GM18498 (cell line): ENCODE results near the gene MICAL2.

ENCODE experiments used
- ATAC-seq: cut with Tn5 transposase; IDR thresholded peaks from one replicate; pipeline ENCODE4 v1.9.1; 2021; ENCODE audit warnings: mild to moderate bottlenecking, moderate library complexity; ENCODE audit not compliant: unreplicated experiment

MICAL2 gene

DNA sequence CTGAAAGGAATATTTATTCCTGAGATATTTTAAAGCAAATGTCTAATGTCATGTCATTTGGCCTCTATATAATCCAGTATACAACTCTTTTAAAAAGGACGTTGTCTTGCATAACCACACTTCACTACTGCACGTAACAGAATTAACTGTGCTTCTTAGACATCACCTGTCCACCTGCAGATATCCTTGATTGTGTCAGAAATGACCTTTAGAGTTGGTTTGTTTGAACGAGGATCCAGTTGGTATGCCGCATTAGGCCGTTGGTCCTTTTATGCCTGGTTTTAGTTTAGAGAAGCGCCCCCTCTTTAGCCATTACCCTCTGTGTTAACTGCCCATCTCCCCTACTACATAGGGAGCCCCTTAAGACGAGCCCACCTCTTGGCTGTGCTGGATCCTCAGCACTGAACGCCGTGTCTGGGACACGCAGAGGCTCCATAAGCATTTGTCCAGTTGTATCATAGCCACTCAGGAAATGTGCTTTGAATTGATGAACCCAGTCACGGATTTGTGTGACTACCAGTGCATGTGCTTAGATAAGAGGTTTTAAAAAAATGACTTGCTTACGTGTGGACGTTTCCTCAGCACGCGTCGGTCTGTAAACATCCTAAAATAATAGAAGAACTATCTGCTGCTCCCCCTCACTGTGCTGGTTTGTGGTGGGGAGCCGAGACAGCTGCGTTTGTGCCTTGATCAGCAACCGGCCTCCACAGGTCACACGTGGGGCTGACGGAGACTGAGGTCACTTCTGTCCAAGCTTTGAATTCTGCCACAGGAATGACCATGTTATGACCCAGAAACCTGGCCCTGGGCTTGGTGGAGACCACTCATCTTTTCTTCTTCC, 4.0 kb downstream of the MICAL2 start:
- ATAC-seq = no peak

DNA sequence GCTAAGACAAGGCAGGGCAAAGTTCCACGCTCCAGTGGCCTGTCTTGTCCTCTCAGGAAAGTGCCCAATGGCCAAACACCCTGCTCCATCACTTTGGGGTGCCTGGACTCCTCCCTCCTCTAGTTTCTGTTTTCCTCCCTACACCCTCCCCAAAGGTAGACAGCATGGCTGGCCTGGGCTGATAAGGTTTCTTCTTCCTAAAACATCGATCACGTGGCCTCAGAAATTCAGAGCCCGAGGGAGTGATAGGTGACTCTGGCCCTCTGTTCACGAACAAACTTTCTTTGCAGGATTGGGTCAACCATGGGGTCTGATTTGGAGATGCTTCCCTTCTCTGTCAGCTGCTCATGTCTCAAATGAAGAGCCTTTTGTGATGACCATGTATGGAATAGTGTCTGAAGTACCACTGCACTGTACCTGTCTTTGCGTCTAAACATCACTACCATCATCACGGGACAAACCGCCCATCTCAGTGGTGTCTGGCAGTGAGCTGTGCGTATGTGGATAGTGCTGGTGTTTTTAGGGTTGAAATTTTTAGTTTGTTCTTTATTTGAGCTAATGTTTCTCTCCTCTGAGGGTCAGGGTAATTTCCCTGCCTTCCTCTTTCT, 6.1 kb downstream of the MICAL2 start:
- no peak for ATAC-seq

DNA sequence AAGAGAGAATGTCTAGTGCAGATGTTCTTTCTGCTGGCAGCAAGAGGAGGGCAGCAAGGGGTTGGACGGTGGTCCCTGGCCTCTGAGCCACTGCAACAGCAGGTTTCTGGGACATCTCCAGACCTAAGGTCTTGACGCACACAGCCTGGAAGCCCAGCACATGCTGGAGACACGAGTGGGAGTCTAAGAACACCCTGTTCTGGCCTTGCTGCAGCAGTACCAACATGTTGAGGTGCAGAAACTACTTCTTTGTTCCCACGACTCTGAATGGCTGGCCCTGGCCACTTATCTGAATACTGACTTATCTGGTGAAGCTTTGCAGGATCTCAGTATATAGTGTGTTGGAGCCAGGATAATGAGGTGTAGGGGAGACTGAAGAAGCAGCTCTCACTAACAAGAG, 6.8 kb downstream of the MICAL2 start:
- no peak for ATAC-seq

DNA sequence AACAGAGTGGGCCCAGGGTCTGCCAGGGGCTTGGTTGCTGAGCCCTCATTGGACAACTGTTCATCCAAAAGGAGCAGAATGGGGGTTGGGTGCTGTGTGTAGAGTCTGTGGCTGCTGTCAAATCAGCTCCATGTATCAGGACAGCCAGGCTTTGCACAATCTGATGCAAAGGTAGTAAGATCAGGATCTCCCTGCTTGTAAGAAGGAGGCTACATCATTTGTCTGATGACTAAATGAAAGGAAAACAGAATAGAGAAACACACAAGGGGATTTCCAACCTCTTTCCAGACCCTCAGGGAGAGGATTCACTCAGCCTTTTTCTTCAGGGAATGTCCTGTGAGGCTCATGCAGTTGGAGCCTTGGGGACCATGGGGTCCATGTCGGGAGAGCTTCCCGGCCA, 7.2 kb downstream of the MICAL2 start:
- ATAC-seq = no peak

DNA sequence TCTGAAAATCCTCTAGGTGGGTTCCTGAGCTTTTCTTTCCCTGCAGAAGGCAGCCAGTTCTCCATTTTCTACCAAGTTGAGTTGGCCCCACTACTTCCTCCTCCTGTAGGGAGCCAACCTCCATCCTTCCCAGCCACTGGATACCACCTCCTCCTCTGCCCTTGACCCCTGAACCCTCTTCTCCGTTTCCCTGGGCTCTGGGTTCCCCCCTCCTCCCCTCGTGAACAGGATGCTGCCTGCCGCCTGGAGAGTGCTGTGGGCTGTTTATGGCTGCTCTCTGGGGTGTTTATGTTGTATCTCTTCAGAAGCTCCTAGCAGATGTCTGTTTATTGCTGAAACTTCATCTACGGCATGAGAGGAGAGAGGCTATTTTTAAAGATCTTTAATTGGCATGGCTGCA, 8.6 kb downstream of the MICAL2 start:
- no peak for ATAC-seq

DNA sequence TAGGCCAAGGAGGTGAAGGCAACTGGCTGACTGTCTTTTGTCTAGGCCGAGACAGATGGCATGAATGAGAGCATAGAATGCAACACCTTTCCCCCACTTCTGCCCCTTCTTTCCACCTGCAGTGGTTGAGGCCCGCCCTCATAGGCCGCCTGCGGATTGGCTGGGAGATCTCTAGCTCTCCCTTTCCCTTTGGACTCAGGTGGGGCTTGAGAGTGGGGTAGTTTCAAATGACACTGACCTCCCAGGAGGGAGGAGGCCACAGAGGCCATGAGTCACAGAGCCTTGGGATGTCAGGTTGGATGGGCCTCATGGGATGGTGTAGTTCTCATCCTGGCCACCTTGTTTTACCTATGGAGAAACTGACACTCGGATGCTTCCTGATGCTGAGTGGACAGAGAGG, 9.1 kb downstream of the MICAL2 start:
- no peak for ATAC-seq

DNA sequence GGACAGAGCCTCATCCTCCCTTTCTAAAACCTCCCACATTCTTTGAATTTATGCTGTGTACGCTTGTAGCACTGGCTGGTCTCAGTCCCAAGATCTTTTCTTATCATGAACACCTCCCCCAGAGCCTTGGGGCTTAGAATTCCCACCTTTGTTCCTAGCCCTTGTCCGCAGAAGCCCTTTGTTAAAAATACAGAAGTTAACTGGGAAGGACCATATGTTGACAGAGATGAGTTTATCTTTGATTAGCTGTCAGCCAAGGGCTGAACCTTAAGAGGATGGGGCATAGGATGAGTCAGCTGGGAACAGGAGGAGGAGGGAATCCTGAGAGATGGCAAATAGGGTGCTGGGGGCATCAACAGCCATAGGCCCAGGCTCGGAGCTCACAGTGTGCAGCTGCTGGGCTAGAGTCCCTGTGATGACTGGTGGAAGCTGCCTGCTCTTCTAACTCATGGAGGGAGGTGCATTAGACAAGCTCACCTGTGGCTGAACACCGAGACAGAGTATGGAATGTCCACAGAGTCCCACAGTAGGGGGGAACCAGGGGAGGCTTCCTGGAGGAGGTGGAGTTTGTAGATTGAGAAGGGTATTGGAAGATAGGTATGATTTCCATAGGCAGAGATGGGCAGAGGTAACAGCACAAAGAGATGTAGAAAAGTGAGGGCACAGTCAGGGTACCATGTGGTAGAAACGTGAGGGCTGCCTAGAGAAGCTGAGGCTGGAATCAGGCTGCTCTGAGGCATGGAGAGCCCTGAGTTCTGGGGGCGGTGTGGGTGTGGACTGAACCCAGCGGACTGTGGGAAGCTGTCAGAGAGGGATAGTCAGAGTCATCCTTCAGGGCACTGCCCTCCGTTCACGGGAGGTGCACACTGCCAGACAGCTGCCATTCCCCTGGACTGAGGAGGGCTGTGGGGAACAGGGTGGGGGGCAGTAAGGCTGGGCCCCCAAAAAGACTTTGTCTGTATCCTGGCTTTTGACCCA, 9.9 kb downstream of the MICAL2 start:
- no peak for ATAC-seq

DNA sequence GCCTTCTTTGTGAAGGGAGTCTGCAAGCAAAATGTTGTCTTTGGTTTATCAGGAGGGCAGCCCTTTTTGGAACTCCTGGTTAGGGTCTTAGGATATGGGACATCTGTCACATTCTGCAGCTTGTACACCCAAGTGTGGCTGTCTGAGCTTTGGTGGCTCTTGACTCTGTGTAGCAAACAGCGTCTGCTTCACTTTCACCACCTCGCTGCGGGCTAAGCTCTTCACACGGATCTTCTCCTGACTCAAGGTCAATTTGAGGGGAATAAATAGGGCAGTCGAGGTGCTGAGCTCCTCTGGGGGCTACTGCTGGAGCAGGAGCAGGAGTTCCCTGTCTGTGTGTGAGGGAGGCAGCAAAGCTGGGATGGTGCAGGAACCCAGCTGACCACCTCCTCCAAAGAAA, 10.6 kb downstream of the MICAL2 start:
- no peak for ATAC-seq

DNA sequence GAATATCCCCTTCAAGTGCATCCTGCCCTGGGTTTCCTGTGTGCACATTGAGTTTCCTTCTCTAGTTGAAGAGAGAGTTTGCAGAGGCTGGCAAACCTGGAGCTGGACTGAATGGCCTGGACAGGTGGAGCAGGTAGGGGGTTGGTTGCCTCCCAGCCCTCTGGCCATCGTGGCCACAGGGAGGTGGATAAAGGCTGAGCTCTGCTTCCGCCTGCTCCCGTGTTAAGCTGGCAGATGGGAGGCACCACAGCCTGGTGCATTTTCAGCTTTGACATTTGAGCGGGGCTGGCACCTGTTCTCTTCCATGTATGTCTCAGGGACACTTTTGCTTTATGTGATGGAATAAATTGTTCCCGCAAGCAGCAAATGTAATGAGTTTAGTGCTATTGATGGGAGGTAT, 11.1 kb downstream of the MICAL2 start:
- ATAC-seq = no peak

DNA sequence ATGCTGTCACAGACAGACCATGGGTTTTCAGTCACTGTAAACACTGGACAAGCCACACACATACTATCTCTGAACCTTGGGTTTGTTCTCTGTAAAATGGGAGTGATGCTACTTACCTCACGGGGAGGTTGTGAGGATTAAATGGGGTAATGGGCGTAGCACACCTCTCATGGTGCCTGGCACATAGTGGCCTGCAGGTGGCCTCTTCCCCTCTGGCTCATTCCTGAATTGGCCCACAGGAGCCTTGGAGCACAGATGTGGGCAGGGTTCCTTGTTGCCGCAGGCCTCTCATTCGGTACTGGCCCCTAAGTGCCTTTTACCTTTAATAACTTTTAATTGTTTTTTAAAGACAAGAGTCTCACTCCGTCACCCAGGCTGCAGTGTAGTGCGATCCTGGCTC, 11.7 kb downstream of the MICAL2 start:
- no peak for ATAC-seq

DNA sequence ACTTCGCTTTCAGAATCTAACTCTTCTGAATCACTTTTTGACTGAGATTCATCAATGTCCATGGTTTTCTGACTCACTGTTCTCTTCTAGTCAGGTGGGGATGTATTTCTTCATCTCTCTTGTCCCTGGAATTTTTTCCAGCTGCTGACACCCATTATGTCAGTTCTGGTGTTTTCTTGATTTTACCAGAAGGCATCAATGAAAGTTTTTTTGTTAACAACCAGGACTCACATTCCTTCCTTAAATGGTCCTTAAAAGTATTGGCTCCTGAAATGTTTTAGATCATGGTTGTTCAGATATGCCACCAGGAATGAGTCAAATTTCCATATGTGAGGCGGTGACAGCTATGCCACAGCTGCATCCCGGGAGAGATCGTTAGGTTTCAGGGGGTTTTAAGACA, 12.9 kb downstream of the MICAL2 start:
- ATAC-seq = no peak

DNA sequence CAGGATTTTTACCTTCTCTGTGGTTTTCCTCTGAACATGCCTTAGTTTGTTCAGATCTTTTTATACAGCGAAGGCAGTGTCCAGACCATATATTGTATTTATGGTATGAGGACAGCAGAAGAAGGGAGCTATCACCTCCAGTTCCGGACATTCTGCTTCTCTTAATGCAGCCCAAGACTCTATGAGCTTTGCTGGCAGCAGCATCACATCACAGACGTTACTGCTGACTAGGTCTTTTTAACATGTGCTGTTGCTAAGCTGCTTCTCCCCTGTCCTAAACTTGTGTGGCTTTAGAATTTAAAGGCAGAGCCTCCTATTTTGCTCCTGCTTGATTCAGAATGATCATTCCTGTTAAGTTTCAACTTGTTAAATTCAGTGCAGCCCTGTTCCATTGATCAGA, 13.4 kb downstream of the MICAL2 start:
- ATAC-seq = no peak

DNA sequence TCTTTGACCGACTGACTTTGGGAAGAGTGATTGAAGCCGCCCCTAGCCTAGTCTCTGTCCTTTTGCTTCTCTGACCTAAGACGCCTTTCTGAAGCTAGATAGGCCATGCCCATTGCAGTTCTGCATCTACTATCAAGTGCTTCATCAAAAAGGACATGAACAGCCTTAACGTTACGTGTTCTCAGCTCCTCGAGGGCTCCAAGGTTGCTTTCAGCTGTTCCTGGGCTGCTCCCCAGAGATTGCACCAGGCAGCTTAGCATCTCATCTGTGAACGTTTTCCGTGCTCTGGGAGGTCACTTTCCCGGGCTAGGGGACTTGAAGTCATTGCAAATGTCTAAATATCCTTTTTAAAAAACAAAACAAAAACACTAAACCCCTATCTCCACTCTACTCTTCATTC, 13.9 kb downstream of the MICAL2 start:
- ATAC-seq = no peak

DNA sequence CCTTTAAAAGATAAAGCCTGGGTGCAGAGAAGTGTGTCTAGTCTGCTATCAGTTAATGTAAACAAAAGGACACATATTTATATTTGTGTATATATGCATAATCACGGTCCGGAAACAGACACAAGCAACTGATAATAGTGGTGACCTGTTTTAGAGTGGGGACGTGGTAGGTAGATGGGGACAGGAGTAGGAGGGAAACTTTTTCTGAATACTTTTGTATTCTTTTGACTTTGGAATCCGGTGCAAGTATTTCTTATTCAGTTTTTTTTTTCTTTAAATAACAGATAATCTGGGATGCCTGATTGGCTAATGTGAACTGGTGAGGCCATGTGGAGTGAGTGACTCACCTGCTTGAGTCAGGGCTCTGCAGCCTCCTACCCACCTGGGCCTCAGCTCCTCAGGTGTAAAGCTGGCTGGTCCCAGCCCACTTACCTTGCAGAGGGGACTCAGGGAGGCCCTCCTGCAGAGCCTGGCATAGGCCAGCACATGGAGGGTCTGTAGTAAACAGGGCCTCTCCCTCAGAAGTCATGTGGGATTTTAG, 15.3 kb downstream of the MICAL2 start:
- no peak for ATAC-seq

DNA sequence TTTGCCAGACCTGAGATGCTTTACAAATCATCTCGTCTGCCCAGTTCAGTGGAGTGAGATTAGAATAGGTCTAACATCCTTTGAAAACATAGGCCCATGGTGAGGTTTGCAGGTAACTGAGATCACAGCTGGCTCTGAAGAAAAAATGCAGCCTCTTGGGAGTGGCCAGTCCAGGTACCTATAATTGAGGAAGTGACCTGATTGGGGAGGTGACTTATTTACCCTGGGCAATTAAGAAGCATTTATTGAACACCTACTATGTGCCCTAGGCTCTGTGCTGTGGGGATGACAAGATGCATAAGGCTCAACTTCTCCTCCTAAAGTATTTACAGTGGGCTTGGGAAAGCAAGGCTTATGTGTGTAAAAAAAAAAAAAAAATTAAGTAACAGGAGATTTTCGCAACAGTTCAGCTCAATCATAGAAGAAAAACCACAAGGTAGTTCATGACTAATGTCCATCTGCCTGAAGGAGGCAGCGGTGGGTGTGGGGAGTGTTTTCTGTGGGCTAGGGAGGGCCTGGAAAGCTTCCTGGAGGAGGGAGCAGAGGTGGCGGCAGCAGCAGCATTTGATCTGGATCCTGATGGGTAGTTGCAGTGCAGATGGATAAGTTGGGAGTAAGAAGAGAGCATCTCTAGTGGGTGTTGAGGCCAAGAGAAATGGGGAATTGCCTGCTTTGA, 16.1 kb downstream of the MICAL2 start:
- ATAC-seq = no peak

DNA sequence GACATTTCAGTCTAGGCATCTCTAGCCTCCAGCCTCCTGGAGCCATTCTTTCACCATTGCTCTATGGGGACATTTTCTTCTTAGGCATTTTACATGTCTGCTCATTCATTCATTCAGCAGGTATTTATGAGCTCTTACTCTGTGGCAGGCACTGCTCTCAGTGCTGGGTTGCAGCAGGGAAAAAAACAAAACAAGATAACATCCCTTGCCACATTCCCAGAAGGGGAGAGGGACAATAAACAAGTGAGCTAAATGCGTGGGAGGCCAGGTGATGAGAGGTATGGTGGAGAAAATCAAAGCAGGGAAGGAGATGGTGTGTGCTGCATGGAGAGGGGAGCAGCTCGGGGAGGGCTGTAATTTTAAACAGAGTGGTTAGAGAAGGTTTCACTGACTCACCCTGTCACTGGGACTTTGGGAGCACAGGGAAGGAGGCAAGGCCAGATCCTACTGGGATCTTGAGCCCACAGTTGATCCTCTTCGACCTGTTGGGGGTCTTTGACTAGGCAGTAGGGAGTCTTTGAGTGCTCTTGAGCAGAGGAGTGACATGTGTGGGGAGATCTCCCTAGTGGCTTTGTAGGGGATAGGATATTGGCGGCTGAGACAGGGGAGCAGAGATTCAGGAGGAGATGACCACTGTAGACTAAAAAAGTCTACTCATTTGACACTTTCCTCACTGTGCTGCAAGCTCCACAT, 17.0 kb downstream of the MICAL2 start:
- ATAC-seq = no peak

DNA sequence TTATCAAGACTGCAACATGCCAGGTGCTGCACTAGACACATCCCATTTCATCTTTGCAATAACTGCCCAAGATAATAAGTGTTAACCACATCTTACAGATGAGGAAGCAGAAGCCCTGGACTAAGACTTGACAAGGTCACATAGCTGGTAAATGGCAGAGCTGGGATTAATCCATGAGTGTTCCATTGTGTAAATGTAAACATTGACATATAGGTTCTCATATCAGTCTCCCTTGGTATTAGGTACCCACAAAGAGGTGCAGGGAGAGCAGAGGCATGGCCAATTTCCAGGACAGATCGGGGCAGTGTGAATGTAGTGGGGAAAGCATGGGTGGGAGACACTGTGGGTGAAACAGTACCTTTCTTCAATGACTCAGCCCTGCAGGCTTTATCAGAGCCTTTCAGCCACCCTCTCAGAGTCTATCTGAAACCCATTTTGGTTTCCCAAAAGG, 17.9 kb downstream of the MICAL2 start:
- no peak for ATAC-seq

DNA sequence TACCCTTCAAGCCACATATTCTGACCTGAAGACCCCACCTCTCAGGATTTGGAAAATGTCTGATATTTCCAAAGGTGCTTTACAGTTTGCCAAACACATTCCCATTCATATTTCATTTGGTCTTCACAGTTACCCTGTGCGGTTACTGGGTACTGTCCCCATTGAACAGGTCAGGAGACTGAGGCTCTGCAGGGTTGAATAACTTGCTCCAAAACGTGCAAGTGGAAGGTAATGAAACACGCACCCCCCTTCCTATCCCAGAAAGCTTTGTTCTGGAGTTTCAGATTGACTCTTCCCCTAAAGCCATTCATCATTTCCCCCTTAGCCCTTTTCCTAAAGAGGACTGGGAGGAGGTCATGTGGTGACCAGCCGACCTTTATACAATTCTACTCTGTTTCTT, 18.8 kb downstream of the MICAL2 start:
- ATAC-seq = no peak

DNA sequence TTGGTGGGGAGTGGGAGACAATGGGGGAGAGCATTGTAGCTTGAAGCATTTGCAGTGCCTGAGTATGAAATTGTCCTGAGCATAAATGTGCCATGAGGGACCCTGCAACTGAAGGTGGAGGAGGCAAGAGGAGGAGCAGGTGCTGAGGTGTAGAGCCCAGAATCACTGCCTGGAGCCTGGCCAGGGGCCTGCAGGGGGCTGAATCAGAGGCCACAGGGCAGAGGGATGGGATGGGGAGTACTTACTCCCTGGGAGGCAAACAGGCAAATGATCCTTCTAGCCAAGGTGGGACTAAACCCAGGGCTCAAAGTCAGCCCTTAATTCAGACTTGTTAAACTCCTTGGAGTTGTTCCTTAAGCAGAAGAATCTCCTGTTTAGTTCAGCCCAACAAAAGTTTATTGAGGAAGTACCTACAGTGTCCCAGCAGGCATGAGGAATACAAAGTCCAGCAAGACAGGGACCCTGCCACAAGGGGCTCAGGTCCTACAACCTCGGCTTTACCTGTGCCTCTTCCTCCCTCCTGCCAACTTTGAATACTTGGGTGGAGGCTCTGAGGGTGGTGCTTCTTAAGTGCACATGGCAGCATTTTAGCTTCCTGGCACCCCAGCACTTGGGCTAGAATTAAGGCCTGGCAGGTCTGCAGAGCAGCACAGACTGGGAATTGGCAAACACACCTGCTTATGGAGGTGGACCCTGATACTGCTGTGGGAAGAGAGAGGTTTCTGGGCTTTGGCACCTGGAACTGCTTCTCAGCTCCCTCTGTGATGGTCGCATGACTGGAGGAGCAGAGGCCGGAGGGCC, 20.0 kb downstream of the MICAL2 start:
- no peak for ATAC-seq
